Measurements from ENCODE around the gene PLG.
"Not testable (repeated sequence)": the region's sequence is repeated elsewhere in the genome, so short reads cannot be mapped to it uniquely, and the experiment has no call there.

PLG gene

GRCh38 chr6:160708993-160709392 lies 6.9 kb downstream of the PLG start:
- not testable (repeated sequence) for DNase-seq

GRCh38 chr6:160714731-160715316 lies 12.8 kb downstream of the PLG start:
- no peak for DNase-seq

- no peak for DNase-seq
These were observed 28.9 kb downstream of the PLG start for GRCh38 chr6:160730911-160731310.

- DNase-seq, result peak; percentile 29 to 33
These were observed 31.1 kb downstream of the PLG start for GRCh38 chr6:160733050-160733646.

- no peak for DNase-seq
These were observed 32.6 kb downstream of the PLG start for GRCh38 chr6:160734627-160735026.

- no peak for DNase-seq
These were observed 33.5 kb downstream of the PLG start for GRCh38 chr6:160735523-160735922.

GRCh38 chr6:160737934-160738333 lies 35.9 kb downstream of the PLG start:
- DNase-seq, result no peak

- DNase-seq, result no peak
These were observed 37.9 kb downstream of the PLG start for GRCh38 chr6:160739955-160740354.

- DNase-seq, result not testable (repeated sequence)
These were observed 39.0 kb downstream of the PLG start for GRCh38 chr6:160741012-160741411.

GRCh38 chr6:160742090-160742489 lies 40.0 kb downstream of the PLG start:
- no peak for DNase-seq

- DNase-seq, result no peak
These were observed 48.2 kb downstream of the PLG start for GRCh38 chr6:160750276-160750689.

- not testable (repeated sequence) for DNase-seq
These were observed 51.2 kb downstream of the PLG start for GRCh38 chr6:160753211-160753610.

- no peak for DNase-seq
These were observed 53.1 kb downstream of the PLG start for GRCh38 chr6:160755165-160755564.

GRCh38 chr6:160756021-160756420 lies 54.0 kb downstream of the PLG start:
- DNase-seq, result no peak

- DNase-seq, result no peak
These were observed 54.8 kb downstream of the PLG start for GRCh38 chr6:160756871-160757270.

GRCh38 chr6:160764847-160765246 lies 62.8 kb downstream of the PLG start:
- DNase-seq, result no peak

GRCh38 chr6:160765412-160765811 lies 63.4 kb downstream of the PLG start:
- DNase-seq, result no peak

- DNase-seq, result no peak
These were observed 64.6 kb downstream of the PLG start for GRCh38 chr6:160766657-160766988.

GRCh38 chr6:160766989-160767646 lies 65.1 kb downstream of the PLG start:
- DNase-seq, result no peak

- no peak for DNase-seq
These were observed 65.6 kb downstream of the PLG start for GRCh38 chr6:160767647-160768019.

GRCh38 chr6:160768101-160768500 lies 66.1 kb downstream of the PLG start:
- DNase-seq, result no peak

- DNase-seq, result no peak
These were observed 72.4 kb downstream of the PLG start for GRCh38 chr6:160774399-160774798.

GRCh38 chr6:160775792-160776580 lies 73.9 kb downstream of the PLG start:
- DNase-seq, result no peak

GRCh38 chr6:160779095-160779494 lies 77.1 kb downstream of the PLG start:
- DNase-seq, result not testable (repeated sequence)
